Lower lobe of right lung (tissue), 2 donors: Measurements from ENCODE around the gene HRNR. TPM values are rescaled to one million over a fixed set of nuclear protein-coding genes. Genes with fewer than 3 reads are reported as not detected.

Experiments used
- ATAC-seq, 2 donors: fragments of 200-7000 bp; cut with Tn5 transposase; one replicate each; pipeline ENCODE4 v1.9.1; 2020 to 2022; ENCODE audit warnings: mild to moderate bottlenecking in 2 of 2, moderate library complexity in 2 of 2
- DNase-seq: peaks from one replicate; pipeline ENCODE4 v3.0.0-alpha.2; 2020
- H3K27ac ChIP-seq: fragments of 200-600 bp; one replicate; pipeline ENCODE4 v1.8.0; 2022
- H3K27me3 ChIP-seq: fragments of 200-600 bp; one replicate; pipeline ENCODE4 v1.8.0; 2022; ENCODE audit warnings: low read depth
- H3K36me3 ChIP-seq: fragments of 200-600 bp; one replicate; pipeline ENCODE4 v1.8.0; 2022; ENCODE audit warnings: mild to moderate bottlenecking
- H3K4me1 ChIP-seq: fragments of 200-600 bp; one replicate; pipeline ENCODE4 v1.8.0; 2022
- H3K4me3 ChIP-seq: fragments of 200-600 bp; one replicate; pipeline ENCODE4 v1.8.0; 2022; ENCODE audit warnings: mild to moderate bottlenecking
- H3K9me3 ChIP-seq: fragments of 200-600 bp; one replicate; pipeline ENCODE4 v1.8.0; 2022
- CTCF ChIP-seq: fragments of 200-600 bp; IDR thresholded peaks from one replicate; pipeline ENCODE4 v1.8.0; 2022; ENCODE audit warnings: antibody characterized with exemption, mild to moderate bottlenecking
- intact Hi-C: fragments of 100-400 bp; cut with DNase I; formaldehyde crosslinking; loops from one replicate; pipeline ENCODE4 v1.11.0; 2022
- total RNA-seq: library from RNA; stranded (reverse); fragmentation: NEBNext Ultra II Directional; extraction: Animal tissue kit (Norgen Biotek cat#: 25700); gene quantifications from one replicate; pipeline ENCODE4 v1.2.1, GENCODE V29; 2021
- donor health status: DM: no; HTN: yes; CAD: no; lungs with severe emphysema.

Gene HRNR
- total RNA-seq, 1 donor from 2014 or later, result not detected

DNA sequence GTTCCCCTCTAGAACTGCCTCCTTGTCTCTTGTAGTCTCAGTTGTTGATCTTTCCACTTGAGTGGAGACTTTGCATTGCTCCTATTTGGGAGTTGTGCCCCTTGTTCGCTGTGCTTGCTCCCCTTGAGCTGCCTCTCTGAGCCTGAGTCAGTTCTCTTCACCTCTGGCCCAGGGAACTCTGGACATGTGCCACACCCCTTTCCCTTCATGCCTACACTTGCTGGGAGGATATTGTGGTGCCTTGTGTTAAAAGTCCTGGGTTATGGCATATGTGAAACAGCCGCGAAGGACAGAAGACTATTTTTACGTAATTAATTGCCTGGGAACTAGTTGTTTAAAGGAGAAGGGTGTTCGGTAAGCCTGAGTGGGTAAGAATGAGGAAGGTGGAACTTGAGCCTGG is 32.7 kb downstream of the HRNR start:
- Histone ChIP-seq H3K4me1 (peaks cover 17% of the 10 kb centered on the region), H3K4me3 (no peak overlapping the region), H3K36me3 (no peaks in the 10 kb centered on the region), H3K27me3 (no peaks in the 10 kb centered on the region), H3K9me3 (no peaks in the 10 kb centered on the region), H3K27ac (no peak overlapping the region)
- DNase-seq (no peak), ATAC-seq (no peak)
- no peak for TF ChIP-seq CTCF
- intact Hi-C loops, result no loop called here

DNA sequence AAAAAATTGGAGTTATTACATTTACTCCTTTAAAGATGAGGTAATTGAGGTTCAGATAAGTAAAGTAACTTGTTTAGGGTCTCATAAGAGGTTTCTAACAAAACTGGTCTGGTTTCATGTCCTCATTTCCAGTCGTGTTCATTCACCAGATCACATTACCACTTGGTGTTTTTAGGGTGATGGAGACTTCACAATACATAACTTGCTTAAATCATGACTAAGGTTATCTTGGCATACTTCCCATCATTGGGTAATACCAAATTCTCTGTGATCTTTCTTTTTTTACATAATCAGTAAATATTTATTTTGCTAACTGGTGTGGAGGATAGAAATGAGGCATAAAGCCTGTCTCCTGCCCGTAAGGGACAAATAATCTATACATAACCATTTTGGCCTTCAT is 33.4 kb downstream of the HRNR start:
- Histone ChIP-seq H3K27ac (no peak overlapping the region), H3K4me3 (no peak overlapping the region), H3K9me3 (no peaks in the 10 kb centered on the region), H3K4me1 (peaks cover 17% of the 10 kb centered on the region), H3K36me3 (no peaks in the 10 kb centered on the region), H3K27me3 (no peaks in the 10 kb centered on the region)
- intact Hi-C loops, result no loop called here
- peak in 1 of 2 donors; percentile 37 for ATAC-seq
- no peak for DNase-seq
- no peak for TF ChIP-seq CTCF

GRCh38 chr1:152189657-152190442 is 34.1 kb downstream of the HRNR start:
- Histone ChIP-seq H3K4me1 (peaks cover 17% of the 10 kb centered on the region), H3K4me3 (peak overlapping the region; percentile 62), H3K27ac (peak overlapping the region; percentile 13), H3K27me3 (no peaks in the 10 kb centered on the region), H3K9me3 (no peaks in the 10 kb centered on the region), H3K36me3 (no peaks in the 10 kb centered on the region)
- peak; percentile 66 for TF ChIP-seq CTCF
- ATAC-seq (peak; percentile 75 to 79), DNase-seq (peak; percentile 74)
- intact Hi-C loops, result loop anchor here (10.0 kb wide), 1 partner anchor 135 kb away; no protein-coding TSS in a partner anchor

- H3K4me3 ChIP-seq, result peak overlapping the region; percentile 62
- intact Hi-C loops, result loop anchor here (10.0 kb wide), 1 partner anchor 134 kb away; no protein-coding TSS in a partner anchor
- ATAC-seq (peak; percentile 87 to 88), DNase-seq (peak; percentile 88)
- no peaks in the 10 kb centered on the region for H3K36me3 ChIP-seq
- H3K4me1 ChIP-seq, result peaks cover 17% of the 10 kb centered on the region
- no peaks in the 10 kb centered on the region for H3K9me3 ChIP-seq
- H3K27me3 ChIP-seq, result no peaks in the 10 kb centered on the region
- peak; percentile 91 for TF ChIP-seq CTCF
- peak overlapping the region; percentile 13 for H3K27ac ChIP-seq
These were observed 35.1 kb downstream of the HRNR start for GRCh38 chr1:152188673-152189591.

- Histone ChIP-seq H3K4me1 (peaks cover 21% of the 10 kb centered on the region), H3K9me3 (no peaks in the 10 kb centered on the region), H3K27ac (no peak overlapping the region), H3K36me3 (no peaks in the 10 kb centered on the region), H3K27me3 (no peaks in the 10 kb centered on the region), H3K4me3 (no peak overlapping the region)
- intact Hi-C loops, result loop anchor here (10.0 kb wide), 1 partner anchor 132 kb away; no protein-coding TSS in a partner anchor
- no peak for DNase-seq
- TF ChIP-seq CTCF, result no peak
- no peak for ATAC-seq
These were observed 37.3 kb downstream of the HRNR start for GRCh38 chr1:152186556-152187285.
